ENCODE measurements around the gene GCNT3.

GCNT3 gene

DNA sequence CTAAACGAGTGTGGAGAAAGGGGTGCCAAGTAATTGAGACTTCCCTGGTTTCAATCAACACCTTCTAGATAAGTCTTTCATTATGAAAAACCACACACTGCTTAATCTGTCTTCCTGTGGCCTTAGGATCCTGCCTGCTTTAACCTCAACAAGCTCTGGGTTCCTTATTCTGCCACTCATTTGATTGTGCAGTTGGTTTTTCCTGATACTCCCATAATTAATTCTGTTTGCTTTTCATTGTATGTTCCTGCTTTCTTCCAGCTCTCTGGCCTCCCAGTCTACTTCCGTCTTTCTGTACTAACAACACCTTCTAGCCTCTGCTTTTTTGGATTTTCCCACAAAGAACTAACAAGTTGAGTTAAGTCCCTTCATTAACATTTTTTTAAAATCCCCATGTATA lies 20.2 kb upstream of the GCNT3 start:
- no peak overlapping the region for H3K4me3 ChIP-seq (ENCODE audit: low read length)
- no peak for DNase-seq (ENCODE audit: low read depth)
- H3K36me3 ChIP-seq (ENCODE audit: control insufficient read depth, insufficient read depth, low read length, severe bottlenecking): no peaks in the 10 kb centered on the region
- no peaks in the 10 kb centered on the region for H3K9me3 ChIP-seq (ENCODE audit: control insufficient read depth, low read length)
- no peak overlapping the region for H3K9ac ChIP-seq (ENCODE audit: low read length)
- H3K4me1 ChIP-seq (ENCODE audit: control insufficient read depth, insufficient read depth, low read length): peaks cover 7% of the 10 kb centered on the region
- H3K27me3 ChIP-seq (replicated peaks; ENCODE audit: control insufficient read depth, insufficient read depth, low read length): peaks cover 3% of the 10 kb centered on the region

DNA sequence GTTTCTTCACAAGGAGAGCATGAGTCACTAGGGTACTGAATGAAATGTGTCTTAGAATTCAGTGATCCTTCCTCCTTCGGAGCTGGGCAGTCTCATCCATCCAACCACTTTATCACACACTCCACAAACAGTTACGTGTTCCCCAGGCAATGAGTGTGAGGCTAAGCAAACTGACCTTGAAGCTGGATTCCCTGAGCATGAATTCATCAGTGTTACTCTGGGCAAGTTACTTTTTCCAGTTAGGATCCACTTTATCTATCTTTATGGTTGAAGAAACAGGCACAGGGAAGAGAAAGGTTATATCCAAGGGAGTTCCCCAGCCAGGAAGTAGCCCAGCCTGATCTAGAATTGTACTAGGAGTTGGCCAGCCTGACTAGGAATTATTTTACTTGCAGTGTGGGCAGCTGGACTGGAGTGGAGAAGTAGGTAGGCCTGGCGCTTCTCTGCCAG lies 17.1 kb upstream of the GCNT3 start:
- H3K36me3 ChIP-seq (ENCODE audit: control insufficient read depth, insufficient read depth, low read length, severe bottlenecking): no peaks in the 10 kb centered on the region
- DNase-seq (ENCODE audit: low read depth): peak; percentile 64
- peaks cover 7% of the 10 kb centered on the region for H3K4me1 ChIP-seq (ENCODE audit: control insufficient read depth, insufficient read depth, low read length)
- H3K9ac ChIP-seq (ENCODE audit: low read length): no peak overlapping the region
- H3K27me3 ChIP-seq (replicated peaks; ENCODE audit: control insufficient read depth, insufficient read depth, low read length): peaks cover 2% of the 10 kb centered on the region
- no peak overlapping the region for H3K4me3 ChIP-seq (ENCODE audit: low read length)
- H3K9me3 ChIP-seq (ENCODE audit: control insufficient read depth, low read length): no peaks in the 10 kb centered on the region

DNA sequence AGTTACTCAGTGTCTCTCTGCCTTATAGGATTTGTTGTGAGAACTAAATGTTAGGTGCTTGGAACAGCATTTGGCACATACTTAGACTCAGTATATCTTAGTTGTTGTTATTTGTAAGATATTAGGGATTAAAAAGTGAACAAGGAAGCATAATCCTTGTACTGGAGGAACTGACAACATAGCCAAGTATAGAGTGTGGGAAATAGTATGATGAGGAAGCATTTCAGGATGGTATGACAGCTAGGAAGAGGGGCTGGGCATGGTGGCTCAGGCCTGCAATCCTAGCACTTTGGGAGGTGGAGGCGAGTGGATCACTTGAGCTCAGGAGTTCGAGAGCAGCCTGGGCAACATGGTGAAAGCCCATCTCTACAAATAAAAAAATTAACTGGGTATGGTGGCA lies 16.6 kb upstream of the GCNT3 start:
- Histone ChIP-seq H3K4me1 (ENCODE audit: control insufficient read depth, insufficient read depth, low read length) (peaks cover 7% of the 10 kb centered on the region), H3K36me3 (ENCODE audit: control insufficient read depth, insufficient read depth, low read length, severe bottlenecking) (no peaks in the 10 kb centered on the region), H3K27me3 (replicated peaks; ENCODE audit: control insufficient read depth, insufficient read depth, low read length) (no peaks in the 10 kb centered on the region), H3K4me3 (ENCODE audit: low read length) (no peak overlapping the region), H3K9me3 (ENCODE audit: control insufficient read depth, low read length) (no peaks in the 10 kb centered on the region), H3K9ac (ENCODE audit: low read length) (no peak overlapping the region)
- no peak for DNase-seq (ENCODE audit: low read depth)

DNA sequence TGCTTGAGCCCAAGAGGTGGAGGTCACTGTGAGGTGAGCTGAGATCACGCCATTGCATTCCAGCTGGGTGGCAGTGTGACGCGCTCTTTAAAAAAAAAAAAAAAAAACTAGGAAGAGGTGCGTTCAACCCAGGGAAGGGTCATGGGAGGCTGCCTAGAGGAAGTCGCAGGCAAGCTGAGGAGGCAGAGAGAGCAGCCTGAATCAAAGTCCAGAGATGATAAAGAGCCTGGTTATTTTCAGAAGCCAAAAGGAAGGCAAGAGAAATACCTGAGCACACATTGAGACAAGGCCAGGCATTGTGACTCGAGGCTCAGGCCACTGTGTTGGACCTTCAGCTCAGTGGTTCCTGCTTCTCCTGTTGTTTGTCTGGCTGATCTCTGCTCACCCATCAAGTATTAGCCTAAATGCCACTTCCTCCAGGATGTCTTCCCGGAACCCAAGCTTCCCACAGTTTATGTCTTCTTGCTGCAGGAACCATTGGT lies 16.1 kb upstream of the GCNT3 start:
- Histone ChIP-seq H3K4me1 (ENCODE audit: control insufficient read depth, insufficient read depth, low read length) (peaks cover 7% of the 10 kb centered on the region), H3K36me3 (ENCODE audit: control insufficient read depth, insufficient read depth, low read length, severe bottlenecking) (no peaks in the 10 kb centered on the region), H3K9ac (ENCODE audit: low read length) (no peak overlapping the region), H3K4me3 (ENCODE audit: low read length) (no peak overlapping the region), H3K27me3 (replicated peaks; ENCODE audit: control insufficient read depth, insufficient read depth, low read length) (no peaks in the 10 kb centered on the region), H3K9me3 (ENCODE audit: control insufficient read depth, low read length) (no peaks in the 10 kb centered on the region)
- no peak for DNase-seq (ENCODE audit: low read depth)

DNA sequence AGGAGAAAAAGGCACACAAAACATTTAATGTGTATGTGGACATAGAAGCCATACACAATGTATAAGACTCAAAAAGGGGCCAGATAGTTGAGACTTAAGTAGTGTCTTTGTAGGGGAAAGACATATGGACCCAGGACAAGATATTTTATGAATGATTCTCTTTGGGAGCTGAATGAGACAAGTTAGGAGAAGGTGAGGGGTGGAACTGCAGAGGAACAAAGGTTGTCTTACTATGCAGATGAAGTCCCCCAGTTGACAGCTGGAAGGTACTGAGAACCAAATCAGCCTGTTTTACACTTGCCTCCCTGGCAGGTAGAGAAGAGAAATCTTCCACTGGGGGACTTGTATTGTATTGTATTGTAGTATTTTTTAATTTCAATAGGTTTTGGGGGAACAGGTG lies 14.9 kb upstream of the GCNT3 start:
- peaks cover 7% of the 10 kb centered on the region for H3K4me1 ChIP-seq (ENCODE audit: control insufficient read depth, insufficient read depth, low read length)
- H3K9me3 ChIP-seq (ENCODE audit: control insufficient read depth, low read length): no peaks in the 10 kb centered on the region
- H3K36me3 ChIP-seq (ENCODE audit: control insufficient read depth, insufficient read depth, low read length, severe bottlenecking): no peaks in the 10 kb centered on the region
- H3K27me3 ChIP-seq (replicated peaks; ENCODE audit: control insufficient read depth, insufficient read depth, low read length): no peaks in the 10 kb centered on the region
- no peak for DNase-seq (ENCODE audit: low read depth)
- H3K9ac ChIP-seq (ENCODE audit: low read length): no peak overlapping the region
- no peak overlapping the region for H3K4me3 ChIP-seq (ENCODE audit: low read length)

DNA sequence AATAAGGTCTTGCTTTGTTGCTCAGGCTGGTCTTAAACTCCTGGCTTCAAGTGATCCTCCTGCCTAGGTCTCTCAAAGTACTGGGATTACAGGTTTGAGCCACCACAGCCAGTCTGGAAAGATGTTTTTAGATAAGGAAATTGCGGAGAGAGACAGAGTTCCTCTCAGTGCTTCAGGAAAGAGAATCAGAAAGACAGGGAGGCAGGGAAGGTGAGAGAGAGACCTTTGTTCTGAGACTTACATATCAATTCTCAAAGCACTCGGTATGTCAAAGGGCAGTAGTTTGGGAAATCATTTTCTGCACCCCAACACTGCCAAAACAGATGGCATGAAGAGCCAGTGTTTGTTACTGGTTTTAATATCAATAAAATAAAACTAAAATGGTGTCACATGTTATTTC lies 13.1 kb upstream of the GCNT3 start:
- H3K9me3 ChIP-seq (ENCODE audit: control insufficient read depth, low read length): peaks cover 8% of the 10 kb centered on the region
- no peaks in the 10 kb centered on the region for H3K27me3 ChIP-seq (replicated peaks; ENCODE audit: control insufficient read depth, insufficient read depth, low read length)
- H3K36me3 ChIP-seq (ENCODE audit: control insufficient read depth, insufficient read depth, low read length, severe bottlenecking): no peaks in the 10 kb centered on the region
- no peak overlapping the region for H3K4me3 ChIP-seq (ENCODE audit: low read length)
- no peak overlapping the region for H3K9ac ChIP-seq (ENCODE audit: low read length)
- H3K4me1 ChIP-seq (ENCODE audit: control insufficient read depth, insufficient read depth, low read length): peaks cover 7% of the 10 kb centered on the region
- DNase-seq (ENCODE audit: low read depth): no peak

DNA sequence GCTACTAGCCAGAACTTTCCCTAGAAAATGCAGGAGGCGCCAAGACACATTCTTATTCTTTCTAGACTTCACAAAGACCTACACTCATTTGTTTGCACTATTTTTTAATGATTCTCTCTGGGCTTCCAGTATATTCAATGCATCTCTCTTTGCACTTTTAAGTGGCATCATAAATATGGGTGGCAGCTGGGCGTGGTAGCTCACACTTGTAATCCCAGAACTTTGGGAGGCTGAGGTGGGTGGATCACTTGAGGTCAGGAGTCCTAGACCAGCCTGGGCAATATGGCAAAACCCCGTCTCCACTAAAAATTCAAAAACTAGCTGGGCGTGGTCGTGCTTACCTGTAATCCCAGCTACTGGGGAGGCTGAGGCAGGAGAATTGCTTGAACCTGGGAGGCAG lies 5.6 kb upstream of the GCNT3 start:
- H3K27me3 ChIP-seq (replicated peaks; ENCODE audit: control insufficient read depth, insufficient read depth, low read length): peaks cover 10% of the 10 kb centered on the region
- H3K9ac ChIP-seq (ENCODE audit: low read length): no peak overlapping the region
- peaks cover 19% of the 10 kb centered on the region for H3K9me3 ChIP-seq (ENCODE audit: control insufficient read depth, low read length)
- no peak for DNase-seq (ENCODE audit: low read depth)
- H3K36me3 ChIP-seq (ENCODE audit: control insufficient read depth, insufficient read depth, low read length, severe bottlenecking): no peaks in the 10 kb centered on the region
- H3K4me1 ChIP-seq (ENCODE audit: control insufficient read depth, insufficient read depth, low read length): no peaks in the 10 kb centered on the region
- no peak overlapping the region for H3K4me3 ChIP-seq (ENCODE audit: low read length)

DNA sequence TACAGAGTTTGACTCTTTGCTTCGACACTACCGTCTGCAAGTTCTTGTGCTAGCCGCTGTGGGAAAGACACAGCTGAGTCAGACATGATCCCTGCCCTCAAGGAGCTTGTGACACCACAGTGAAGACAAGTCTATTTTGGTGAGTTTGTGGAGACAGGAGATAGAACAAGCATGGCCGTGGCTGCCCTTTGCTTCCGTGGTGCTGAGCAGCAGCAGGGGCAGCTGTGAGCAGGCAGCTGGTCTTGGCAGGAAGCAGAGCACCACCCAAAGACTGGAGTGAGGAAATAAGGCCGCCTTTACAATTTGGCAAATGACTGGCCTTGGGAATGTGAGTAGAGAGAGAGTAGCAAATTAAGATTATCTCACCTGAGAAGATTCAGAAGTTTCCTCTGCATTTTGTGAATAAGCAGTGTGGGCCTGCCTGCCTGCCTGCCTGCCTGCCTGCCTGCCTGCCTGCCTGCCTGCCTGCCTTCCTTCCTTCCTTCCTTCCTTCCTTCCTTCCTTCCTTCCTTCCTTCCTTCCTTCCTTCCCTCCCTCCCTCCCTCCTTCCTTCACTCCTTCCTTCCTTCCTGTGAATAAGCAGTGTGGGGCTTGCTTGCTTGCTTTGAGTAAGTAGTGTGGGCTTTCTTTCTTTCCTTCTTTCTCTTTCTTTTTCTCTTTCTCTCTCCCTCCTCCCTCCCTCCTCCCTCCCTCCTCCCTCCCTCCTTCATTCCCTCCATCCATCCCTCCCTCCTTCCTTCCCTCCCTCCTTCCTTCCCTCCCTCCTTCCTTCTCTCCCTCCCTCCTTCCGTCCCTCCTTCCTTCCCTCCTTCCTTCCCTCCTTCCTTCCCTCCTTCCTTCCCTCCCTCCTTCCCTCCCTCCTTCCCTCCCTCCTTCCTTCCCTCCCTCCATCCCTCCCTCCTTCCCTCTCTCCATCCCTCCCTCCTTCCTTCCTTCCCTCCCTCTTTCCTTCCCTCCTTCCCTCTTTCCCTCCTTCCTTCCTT lies 1.6 kb upstream of the GCNT3 start:
- Histone ChIP-seq H3K36me3 (ENCODE audit: control insufficient read depth, insufficient read depth, low read length, severe bottlenecking) (no peaks in the 10 kb centered on the region), H3K4me1 (ENCODE audit: control insufficient read depth, insufficient read depth, low read length) (no peaks in the 10 kb centered on the region), H3K9me3 (ENCODE audit: control insufficient read depth, low read length) (no peaks in the 10 kb centered on the region), H3K9ac (ENCODE audit: low read length) (no peak overlapping the region), H3K4me3 (ENCODE audit: low read length) (no peak overlapping the region), H3K27me3 (replicated peaks; ENCODE audit: control insufficient read depth, insufficient read depth, low read length) (peaks cover 10% of the 10 kb centered on the region)
- no peak for DNase-seq (ENCODE audit: low read depth)

DNA sequence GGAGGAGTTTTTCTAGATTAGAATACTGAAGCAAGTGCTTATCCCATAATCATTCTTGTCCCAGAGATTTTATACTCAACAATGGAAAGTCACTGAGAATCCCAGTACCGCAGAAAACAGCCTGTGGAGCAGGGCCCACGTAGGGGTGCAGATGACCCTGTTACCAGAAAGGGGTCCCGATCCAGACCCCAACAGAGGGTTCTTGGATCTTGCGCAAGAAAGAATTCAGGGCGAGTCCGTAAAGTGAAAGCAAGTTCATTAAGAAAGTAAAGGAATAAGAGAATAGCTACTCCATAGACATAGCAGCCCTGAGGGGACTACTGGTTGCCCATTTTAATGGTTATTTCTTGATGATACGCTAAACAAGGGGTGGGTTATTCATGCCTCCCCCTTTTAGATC lies 2.6 kb downstream of the GCNT3 start:
- no peaks in the 10 kb centered on the region for H3K9me3 ChIP-seq (ENCODE audit: control insufficient read depth, low read length)
- H3K36me3 ChIP-seq (ENCODE audit: control insufficient read depth, insufficient read depth, low read length, severe bottlenecking): no peaks in the 10 kb centered on the region
- peaks cover 11% of the 10 kb centered on the region for H3K27me3 ChIP-seq (replicated peaks; ENCODE audit: control insufficient read depth, insufficient read depth, low read length)
- no peaks in the 10 kb centered on the region for H3K4me1 ChIP-seq (ENCODE audit: control insufficient read depth, insufficient read depth, low read length)
- no peak overlapping the region for H3K9ac ChIP-seq (ENCODE audit: low read length)
- no peak overlapping the region for H3K4me3 ChIP-seq (ENCODE audit: low read length)
- no peak for DNase-seq (ENCODE audit: low read depth)

DNA sequence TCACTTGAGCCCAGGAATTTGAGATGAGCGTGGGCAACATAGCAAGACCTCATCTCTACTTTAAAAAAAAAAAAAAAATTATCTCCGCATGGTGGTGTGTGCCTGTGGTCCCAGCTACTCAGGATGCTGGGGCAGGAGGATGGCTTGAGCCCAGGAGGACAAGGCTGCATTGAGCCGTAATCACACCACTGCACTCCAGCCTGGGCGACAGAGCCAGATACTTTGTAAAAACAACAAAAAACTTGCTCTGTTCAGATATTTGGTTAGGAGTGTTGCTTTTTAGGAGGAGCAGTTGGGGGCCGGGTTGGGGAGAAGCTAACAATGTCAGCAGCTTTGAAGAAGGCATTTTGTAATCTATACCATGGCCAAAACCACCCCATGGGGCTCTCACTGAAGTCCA lies 4.1 kb downstream of the GCNT3 start:
- no peaks in the 10 kb centered on the region for H3K4me1 ChIP-seq (ENCODE audit: control insufficient read depth, insufficient read depth, low read length)
- peaks cover 19% of the 10 kb centered on the region for H3K27me3 ChIP-seq (replicated peaks; ENCODE audit: control insufficient read depth, insufficient read depth, low read length)
- no peak for DNase-seq (ENCODE audit: low read depth)
- H3K4me3 ChIP-seq (ENCODE audit: low read length): no peak overlapping the region
- no peak overlapping the region for H3K9ac ChIP-seq (ENCODE audit: low read length)
- no peaks in the 10 kb centered on the region for H3K36me3 ChIP-seq (ENCODE audit: control insufficient read depth, insufficient read depth, low read length, severe bottlenecking)
- H3K9me3 ChIP-seq (ENCODE audit: control insufficient read depth, low read length): no peaks in the 10 kb centered on the region

DNA sequence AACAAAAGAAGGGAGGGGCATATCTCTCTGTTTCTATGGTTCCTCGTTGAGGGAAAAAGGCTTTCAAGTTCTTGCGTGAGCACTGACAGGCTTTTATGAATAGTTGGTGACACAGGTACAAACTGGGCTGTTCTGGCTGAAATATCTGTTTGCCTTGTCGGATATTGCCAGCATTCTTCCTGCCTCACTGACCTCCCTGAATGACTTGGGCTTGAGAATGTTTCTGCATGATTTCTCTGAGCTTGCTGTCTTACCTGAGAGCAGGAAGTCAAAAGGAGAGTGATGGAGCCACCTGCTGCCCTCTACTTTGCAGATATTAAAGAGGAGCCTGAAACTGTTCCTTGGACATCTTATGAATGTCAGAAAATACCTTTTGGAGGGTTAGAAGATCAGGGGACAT lies 4.8 kb downstream of the GCNT3 start:
- no peaks in the 10 kb centered on the region for H3K9me3 ChIP-seq (ENCODE audit: control insufficient read depth, low read length)
- no peak overlapping the region for H3K4me3 ChIP-seq (ENCODE audit: low read length)
- H3K4me1 ChIP-seq (ENCODE audit: control insufficient read depth, insufficient read depth, low read length): no peaks in the 10 kb centered on the region
- no peaks in the 10 kb centered on the region for H3K36me3 ChIP-seq (ENCODE audit: control insufficient read depth, insufficient read depth, low read length, severe bottlenecking)
- H3K9ac ChIP-seq (ENCODE audit: low read length): no peak overlapping the region
- peaks cover 19% of the 10 kb centered on the region for H3K27me3 ChIP-seq (replicated peaks; ENCODE audit: control insufficient read depth, insufficient read depth, low read length)
- DNase-seq (ENCODE audit: low read depth): no peak
